ENCODE results near the gene VGLL4. TPM values are rescaled to one million over a fixed set of nuclear protein-coding genes. Genes with fewer than 3 reads are reported as not detected.

Gene VGLL4
- total RNA-seq, 1 donor from 2014 or later = 120 TPM

- DNase-seq (ENCODE audit: low spot score) = no peak
- Mint-ChIP-seq H3K4me3 (ENCODE audit: unreplicated experiment) (no peak overlapping the region), H3K27ac (ENCODE audit: unreplicated experiment) (no peak overlapping the region), H3K27me3 (ENCODE audit: unreplicated experiment) (peaks cover 3% of the 10 kb centered on the region), H3K4me1 (ENCODE audit: unreplicated experiment) (peaks cover 17% of the 10 kb centered on the region), H3K9me3 (ENCODE audit: unreplicated experiment) (no peaks in the 10 kb centered on the region), H3K36me3 (ENCODE audit: low read depth, unreplicated experiment) (no peaks in the 10 kb centered on the region)
- TF ChIP-seq CTCF (IDR thresholded peaks at IDR 0.05; ENCODE audit: unreplicated experiment) = no peak
Observed at GRCh38 chr3:11542551-11542950, 101.2 kb downstream of the VGLL4 start.

- peaks cover 3% of the 10 kb centered on the region for H3K27me3 Mint-ChIP-seq (ENCODE audit: unreplicated experiment)
- H3K36me3 Mint-ChIP-seq (ENCODE audit: low read depth, unreplicated experiment) = no peaks in the 10 kb centered on the region
- H3K4me3 Mint-ChIP-seq (ENCODE audit: unreplicated experiment) = peak overlapping the region; percentile 47
- no peak for TF ChIP-seq CTCF (IDR thresholded peaks at IDR 0.05; ENCODE audit: unreplicated experiment)
- no peak overlapping the region for H3K27ac Mint-ChIP-seq (ENCODE audit: unreplicated experiment)
- no peaks in the 10 kb centered on the region for H3K9me3 Mint-ChIP-seq (ENCODE audit: unreplicated experiment)
- H3K4me1 Mint-ChIP-seq (ENCODE audit: unreplicated experiment) = peaks cover 10% of the 10 kb centered on the region
- DNase-seq (ENCODE audit: low spot score) = no peak
Observed at GRCh38 chr3:11541321-11542303, 102.1 kb downstream of the VGLL4 start.

- H3K4me3 Mint-ChIP-seq (ENCODE audit: unreplicated experiment) = no peak overlapping the region
- no peak for DNase-seq (ENCODE audit: low spot score)
- H3K36me3 Mint-ChIP-seq (ENCODE audit: low read depth, unreplicated experiment) = no peaks in the 10 kb centered on the region
- H3K27ac Mint-ChIP-seq (ENCODE audit: unreplicated experiment) = no peak overlapping the region
- H3K9me3 Mint-ChIP-seq (ENCODE audit: unreplicated experiment) = no peaks in the 10 kb centered on the region
- H3K27me3 Mint-ChIP-seq (ENCODE audit: unreplicated experiment) = peaks cover 3% of the 10 kb centered on the region
- peaks cover 6% of the 10 kb centered on the region for H3K4me1 Mint-ChIP-seq (ENCODE audit: unreplicated experiment)
- no peak for TF ChIP-seq CTCF (IDR thresholded peaks at IDR 0.05; ENCODE audit: unreplicated experiment)
Observed at GRCh38 chr3:11539677-11540076, 104.0 kb downstream of the VGLL4 start.

GRCh38 chr3:11539218-11539617, 104.5 kb downstream of the VGLL4 start:
- no peaks in the 10 kb centered on the region for H3K36me3 Mint-ChIP-seq (ENCODE audit: low read depth, unreplicated experiment)
- H3K27ac Mint-ChIP-seq (ENCODE audit: unreplicated experiment) = no peak overlapping the region
- peaks cover 3% of the 10 kb centered on the region for H3K27me3 Mint-ChIP-seq (ENCODE audit: unreplicated experiment)
- peaks cover 5% of the 10 kb centered on the region for H3K4me1 Mint-ChIP-seq (ENCODE audit: unreplicated experiment)
- no peaks in the 10 kb centered on the region for H3K9me3 Mint-ChIP-seq (ENCODE audit: unreplicated experiment)
- TF ChIP-seq CTCF (IDR thresholded peaks at IDR 0.05; ENCODE audit: unreplicated experiment) = no peak
- H3K4me3 Mint-ChIP-seq (ENCODE audit: unreplicated experiment) = no peak overlapping the region
- no peak for DNase-seq (ENCODE audit: low spot score)

GRCh38 chr3:11538581-11538980, 105.1 kb downstream of the VGLL4 start:
- Mint-ChIP-seq H3K27me3 (ENCODE audit: unreplicated experiment) (peaks cover 3% of the 10 kb centered on the region), H3K4me3 (ENCODE audit: unreplicated experiment) (no peak overlapping the region), H3K27ac (ENCODE audit: unreplicated experiment) (no peak overlapping the region), H3K9me3 (ENCODE audit: unreplicated experiment) (no peaks in the 10 kb centered on the region), H3K4me1 (ENCODE audit: unreplicated experiment) (peaks cover 5% of the 10 kb centered on the region), H3K36me3 (ENCODE audit: low read depth, unreplicated experiment) (no peaks in the 10 kb centered on the region)
- no peak for DNase-seq (ENCODE audit: low spot score)
- TF ChIP-seq CTCF (IDR thresholded peaks at IDR 0.05; ENCODE audit: unreplicated experiment) = no peak

Measured in endothelial cell (in vitro differentiated cells).